WTC11 (cell line): ENCODE results near the gene CLEC20A. TPM values are rescaled to one million over a fixed set of nuclear protein-coding genes. Genes with fewer than 3 reads are reported as not detected.

Experiments
- ATAC-seq: fragments of 200-7000 bp; cut with Tn5 transposase; 2 replicates; pipeline ENCODE4 v1.10.0; 2021; ENCODE audit warnings: mild to moderate bottlenecking, moderate library complexity
- CTCF ChIA-PET: fragments of 300-600 bp; sonication (Branson Sonifier 250); formaldehyde crosslinking; loops from one replicate; lab custom pipeline; 2021; ENCODE audit warnings: antibody characterized with exemption; lab: Charles Lee
- POLR2A ChIA-PET: fragments of 350-600 bp; sonication (Branson Sonifier 250); formaldehyde crosslinking; loops from one replicate; lab custom pipeline; 2021; ENCODE audit warnings: antibody characterized with exemption; lab: Charles Lee
- DNase-seq: peaks from one replicate; pipeline ENCODE4 v3.0.0; 2021; ENCODE audit warnings: low spot score
- H3K27ac Mint-ChIP-seq: 2 replicates; pipeline ENCODE4 v1.8.0; 2021; ENCODE audit warnings: mixed read lengths
- H3K27me3 Mint-ChIP-seq: 2 replicates; pipeline ENCODE4 v1.8.0; 2021; ENCODE audit warnings: low read depth, mild to moderate bottlenecking, moderate library complexity, mixed read lengths
- H3K36me3 Mint-ChIP-seq: 2 replicates; pipeline ENCODE4 v1.8.0; 2021; ENCODE audit warnings: mixed read lengths
- H3K4me1 Mint-ChIP-seq: 2 replicates; pipeline ENCODE4 v1.8.0; 2022; ENCODE audit warnings: mixed read lengths
- H3K4me3 Mint-ChIP-seq: 2 replicates; pipeline ENCODE4 v1.8.0; 2021; ENCODE audit warnings: mild to moderate bottlenecking, moderate library complexity, mixed read lengths
- H3K9me3 Mint-ChIP-seq: 2 replicates; pipeline ENCODE4 v1.8.0; 2021; ENCODE audit warnings: mixed read lengths
- ATF3 ChIP-seq: sonication (generic); formaldehyde crosslinking; conservative IDR thresholded peaks from 2 replicates; pipeline ENCODE4 v1.8.1; 2022; ENCODE audit warnings: mild to moderate bottlenecking, missing genetic modification reagents
- CBFB ChIP-seq: sonication (generic); formaldehyde crosslinking; IDR thresholded peaks from 2 replicates; pipeline ENCODE4 v1.8.1; 2022; ENCODE audit warnings: mild to moderate bottlenecking, low read depth, missing genetic modification reagents
- FOXP1 ChIP-seq: sonication (generic); formaldehyde crosslinking; IDR thresholded peaks from 2 replicates; pipeline ENCODE4 v1.8.0; 2022; ENCODE audit warnings: missing genetic modification reagents, mild to moderate bottlenecking, moderate library complexity, borderline replicate concordance
- NFATC4 ChIP-seq: fragments of 250-450 bp; sonication (Bioruptor Pico); IDR thresholded peaks from 2 replicates; pipeline ENCODE4 v1.9.0; 2021; ENCODE audit warnings: mild to moderate bottlenecking
- TEAD4 ChIP-seq: sonication (generic); formaldehyde crosslinking; IDR thresholded peaks from 2 replicates; pipeline ENCODE4 v1.8.0; 2022; ENCODE audit warnings: mild to moderate bottlenecking, missing genetic modification reagents
- ZMAT4 ChIP-seq: fragments of 250-450 bp; sonication (Bioruptor Pico); IDR thresholded peaks from 2 replicates; pipeline ENCODE4 v1.9.0; 2021; ENCODE audit warnings: mild to moderate bottlenecking
- ZNF121 ChIP-seq: sonication (generic); formaldehyde crosslinking; IDR thresholded peaks from 2 replicates; pipeline ENCODE4 v1.8.0; 2023; ENCODE audit warnings: missing genetic modification reagents
- ZNF138 ChIP-seq: sonication (generic); formaldehyde crosslinking; conservative IDR thresholded peaks from 2 replicates; pipeline ENCODE4 v1.8.1; 2022; ENCODE audit warnings: mild to moderate bottlenecking, moderate library complexity, missing genetic modification reagents
- ZNF281 ChIP-seq: sonication (generic); formaldehyde crosslinking; IDR thresholded peaks from 2 replicates; pipeline ENCODE4 v1.8.0; 2023; ENCODE audit warnings: mild to moderate bottlenecking, missing genetic modification reagents
- ZNF532 ChIP-seq: fragments of 250-450 bp; sonication (Bioruptor Pico); IDR thresholded peaks from 2 replicates; pipeline ENCODE4 v1.9.0; 2021; ENCODE audit warnings: mild to moderate bottlenecking, borderline replicate concordance
- total RNA-seq: library from RNA; stranded (reverse); gene quantifications from 3 replicates; pipeline ENCODE4 v1.2.3, GENCODE V29; 2021
- TF ChIP-seq, protein P1 (sequence below): fragments of 250-450 bp; sonication (Bioruptor Pico); IDR thresholded peaks from 2 replicates; pipeline ENCODE4 v1.8.0; 2021; ENCODE audit warnings: mild to moderate bottlenecking
- TF ChIP-seq, protein P2 (sequence below): sonication (generic); formaldehyde crosslinking; IDR thresholded peaks from 2 replicates; pipeline ENCODE4 v1.8.0; 2023; ENCODE audit warnings: missing genetic modification reagents, mild to moderate bottlenecking, borderline replicate concordance
- TF ChIP-seq, protein P3 (sequence below): sonication (generic); formaldehyde crosslinking; IDR thresholded peaks from 2 replicates; pipeline ENCODE4 v1.8.1; 2023; ENCODE audit warnings: mild to moderate bottlenecking, missing genetic modification reagents

The CLEC20A gene
- total RNA-seq, 1 experiment from 2014 or later: not detected

DNA sequence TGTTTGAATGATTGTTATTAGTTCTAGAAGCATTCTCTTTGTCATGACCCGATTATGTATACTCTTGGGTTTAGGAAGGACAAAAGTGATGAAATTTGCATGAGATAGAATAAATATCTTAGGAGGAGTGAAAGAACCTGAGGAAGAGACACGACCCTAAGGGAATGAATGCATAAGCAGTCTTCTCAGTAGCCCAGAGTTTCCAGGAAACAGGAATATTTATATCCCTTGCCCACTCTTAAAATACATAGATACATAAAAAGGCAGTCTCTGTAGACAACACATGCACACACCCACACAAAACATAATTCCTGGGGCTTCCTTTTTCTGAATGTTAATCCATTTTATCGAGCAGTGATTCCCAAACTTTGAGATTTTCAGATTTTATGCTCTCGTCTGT, 19.4 kb downstream of the CLEC20A start:
- H3K4me3 Mint-ChIP-seq: no peak overlapping the region
- CTCF ChIA-PET: no interaction called here
- no peak for ATAC-seq

DNA sequence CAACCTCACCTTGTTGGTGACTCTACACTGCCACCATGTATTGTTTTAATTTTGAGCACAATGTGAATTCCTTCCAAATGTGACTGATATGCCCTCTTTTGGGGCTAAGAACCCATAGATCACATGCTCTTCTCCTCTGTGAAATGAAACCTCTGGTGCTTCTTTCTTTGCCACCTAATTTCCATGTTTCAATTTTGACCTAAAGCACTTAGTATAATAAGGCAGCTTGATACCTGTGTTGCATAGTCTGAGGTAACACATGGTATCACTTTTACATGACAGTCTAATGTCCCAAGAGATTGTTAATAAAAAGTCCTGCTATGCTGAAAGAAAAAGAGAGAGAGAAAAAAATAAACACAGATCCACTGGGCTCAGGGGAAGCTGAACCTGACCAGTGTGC, 24.2 kb downstream of the CLEC20A start:
- no peak for DNase-seq
- peaks cover 18% of the 10 kb centered on the region for H3K4me1 Mint-ChIP-seq
- TF ChIP-seq, protein P1, sequence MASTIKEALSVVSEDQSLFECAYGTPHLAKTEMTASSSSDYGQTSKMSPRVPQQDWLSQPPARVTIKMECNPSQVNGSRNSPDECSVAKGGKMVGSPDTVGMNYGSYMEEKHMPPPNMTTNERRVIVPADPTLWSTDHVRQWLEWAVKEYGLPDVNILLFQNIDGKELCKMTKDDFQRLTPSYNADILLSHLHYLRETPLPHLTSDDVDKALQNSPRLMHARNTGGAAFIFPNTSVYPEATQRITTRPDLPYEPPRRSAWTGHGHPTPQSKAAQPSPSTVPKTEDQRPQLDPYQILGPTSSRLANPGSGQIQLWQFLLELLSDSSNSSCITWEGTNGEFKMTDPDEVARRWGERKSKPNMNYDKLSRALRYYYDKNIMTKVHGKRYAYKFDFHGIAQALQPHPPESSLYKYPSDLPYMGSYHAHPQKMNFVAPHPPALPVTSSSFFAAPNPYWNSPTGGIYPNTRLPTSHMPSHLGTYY (CRISPR knock-in tag): no peak
- TF ChIP-seq, protein P2, sequence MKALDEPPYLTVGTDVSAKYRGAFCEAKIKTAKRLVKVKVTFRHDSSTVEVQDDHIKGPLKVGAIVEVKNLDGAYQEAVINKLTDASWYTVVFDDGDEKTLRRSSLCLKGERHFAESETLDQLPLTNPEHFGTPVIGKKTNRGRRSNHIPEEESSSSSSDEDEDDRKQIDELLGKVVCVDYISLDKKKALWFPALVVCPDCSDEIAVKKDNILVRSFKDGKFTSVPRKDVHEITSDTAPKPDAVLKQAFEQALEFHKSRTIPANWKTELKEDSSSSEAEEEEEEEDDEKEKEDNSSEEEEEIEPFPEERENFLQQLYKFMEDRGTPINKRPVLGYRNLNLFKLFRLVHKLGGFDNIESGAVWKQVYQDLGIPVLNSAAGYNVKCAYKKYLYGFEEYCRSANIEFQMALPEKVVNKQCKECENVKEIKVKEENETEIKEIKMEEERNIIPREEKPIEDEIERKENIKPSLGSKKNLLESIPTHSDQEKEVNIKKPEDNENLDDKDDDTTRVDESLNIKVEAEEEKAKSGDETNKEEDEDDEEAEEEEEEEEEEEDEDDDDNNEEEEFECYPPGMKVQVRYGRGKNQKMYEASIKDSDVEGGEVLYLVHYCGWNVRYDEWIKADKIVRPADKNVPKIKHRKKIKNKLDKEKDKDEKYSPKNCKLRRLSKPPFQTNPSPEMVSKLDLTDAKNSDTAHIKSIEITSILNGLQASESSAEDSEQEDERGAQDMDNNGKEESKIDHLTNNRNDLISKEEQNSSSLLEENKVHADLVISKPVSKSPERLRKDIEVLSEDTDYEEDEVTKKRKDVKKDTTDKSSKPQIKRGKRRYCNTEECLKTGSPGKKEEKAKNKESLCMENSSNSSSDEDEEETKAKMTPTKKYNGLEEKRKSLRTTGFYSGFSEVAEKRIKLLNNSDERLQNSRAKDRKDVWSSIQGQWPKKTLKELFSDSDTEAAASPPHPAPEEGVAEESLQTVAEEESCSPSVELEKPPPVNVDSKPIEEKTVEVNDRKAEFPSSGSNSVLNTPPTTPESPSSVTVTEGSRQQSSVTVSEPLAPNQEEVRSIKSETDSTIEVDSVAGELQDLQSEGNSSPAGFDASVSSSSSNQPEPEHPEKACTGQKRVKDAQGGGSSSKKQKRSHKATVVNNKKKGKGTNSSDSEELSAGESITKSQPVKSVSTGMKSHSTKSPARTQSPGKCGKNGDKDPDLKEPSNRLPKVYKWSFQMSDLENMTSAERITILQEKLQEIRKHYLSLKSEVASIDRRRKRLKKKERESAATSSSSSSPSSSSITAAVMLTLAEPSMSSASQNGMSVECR (CRISPR knock-in tag): no peak
- TF ChIP-seq, all 79 proteins: peak for 0
- Mint-ChIP-seq H3K27me3 (no peaks in the 10 kb centered on the region), H3K4me3 (no peak overlapping the region), H3K36me3 (peaks cover 21% of the 10 kb centered on the region), H3K9me3 (no peaks in the 10 kb centered on the region), H3K27ac (no peak overlapping the region; the same call in 1 of the 2 replicates)
- POLR2A ChIA-PET: interaction anchor here (0.6 to 0.7 kb wide), 2 partner anchors 24 to 1816 kb away, joined by 3 read pairs; no protein-coding TSS in a partner anchor
- CTCF ChIA-PET: interaction anchor here (2.1 to 5.3 kb wide), 2 partner anchors 29 to 173 kb away, joined by 6 to 38 read pairs; no protein-coding TSS in a partner anchor
- ATAC-seq: no peak

More for the DNA sequence above, 19.4 kb downstream of the CLEC20A start:
- Mint-ChIP-seq H3K27me3 (no peaks in the 10 kb centered on the region), H3K4me1 (peaks cover 16% of the 10 kb centered on the region), H3K27ac (peak overlapping the region; percentile 34; the same call in 1 of the 2 replicates), H3K36me3 (peaks cover 21% of the 10 kb centered on the region), H3K9me3 (no peaks in the 10 kb centered on the region)
- DNase-seq: no peak
- POLR2A ChIA-PET: no interaction called here
- TF ChIP-seq FOXP1 (CRISPR knock-in tag): no peak
- no peak for TF ChIP-seq CBFB (CRISPR knock-in tag)

DNA sequence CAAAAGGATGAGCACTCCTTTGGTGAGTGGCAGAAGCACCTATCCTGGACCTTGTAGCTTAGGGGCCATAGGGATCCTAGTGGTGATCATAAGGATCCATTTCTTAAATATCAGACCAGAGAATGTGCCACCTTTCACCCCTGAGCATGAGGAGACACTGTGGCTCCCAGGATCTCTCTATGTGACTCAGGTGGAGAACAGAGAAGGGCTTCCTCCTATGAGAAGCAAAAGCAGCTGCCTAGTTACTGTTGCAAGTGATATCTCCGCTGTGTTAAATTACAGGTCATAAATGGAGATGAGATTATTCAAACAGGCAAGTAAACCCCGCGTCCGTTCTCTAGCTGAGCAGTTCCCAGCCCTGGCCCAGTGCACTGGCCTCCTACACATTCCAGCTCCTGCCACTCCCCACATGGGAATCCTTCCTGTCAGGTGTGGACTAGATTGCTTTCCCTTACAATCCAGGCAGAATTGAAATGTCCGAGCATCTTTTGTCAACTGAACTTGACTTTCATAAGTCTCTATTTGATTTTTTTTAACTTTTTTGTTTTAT, 26.3 kb downstream of the CLEC20A start:
- peak; percentile 46; the same call in 1 of the 2 replicates for ATAC-seq
- TF ChIP-seq ZNF532 (CRISPR knock-in tag) (no peak), NFATC4 (no peak), ZNF121 (CRISPR knock-in tag) (no peak), ZMAT4 (CRISPR knock-in tag) (no peak), ZNF281 (no peak), FOXP1 (CRISPR knock-in tag) (no peak), ZNF138 (no peak), TEAD4 (CRISPR knock-in tag) (no peak), ATF3 (CRISPR knock-in tag) (no peak)
- TF ChIP-seq, protein P3, sequence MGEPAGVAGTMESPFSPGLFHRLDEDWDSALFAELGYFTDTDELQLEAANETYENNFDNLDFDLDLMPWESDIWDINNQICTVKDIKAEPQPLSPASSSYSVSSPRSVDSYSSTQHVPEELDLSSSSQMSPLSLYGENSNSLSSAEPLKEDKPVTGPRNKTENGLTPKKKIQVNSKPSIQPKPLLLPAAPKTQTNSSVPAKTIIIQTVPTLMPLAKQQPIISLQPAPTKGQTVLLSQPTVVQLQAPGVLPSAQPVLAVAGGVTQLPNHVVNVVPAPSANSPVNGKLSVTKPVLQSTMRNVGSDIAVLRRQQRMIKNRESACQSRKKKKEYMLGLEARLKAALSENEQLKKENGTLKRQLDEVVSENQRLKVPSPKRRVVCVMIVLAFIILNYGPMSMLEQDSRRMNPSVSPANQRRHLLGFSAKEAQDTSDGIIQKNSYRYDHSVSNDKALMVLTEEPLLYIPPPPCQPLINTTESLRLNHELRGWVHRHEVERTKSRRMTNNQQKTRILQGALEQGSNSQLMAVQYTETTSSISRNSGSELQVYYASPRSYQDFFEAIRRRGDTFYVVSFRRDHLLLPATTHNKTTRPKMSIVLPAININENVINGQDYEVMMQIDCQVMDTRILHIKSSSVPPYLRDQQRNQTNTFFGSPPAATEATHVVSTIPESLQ (CRISPR knock-in tag): no peak

More for the DNA sequence above, 26.3 kb downstream of the CLEC20A start:
- Mint-ChIP-seq H3K4me1 (peaks cover 2% of the 10 kb centered on the region; the same call in 1 of the 2 replicates), H3K27me3 (no peaks in the 10 kb centered on the region), H3K4me3 (no peak overlapping the region), H3K9me3 (no peaks in the 10 kb centered on the region), H3K36me3 (peaks cover 38% of the 10 kb centered on the region), H3K27ac (no peak overlapping the region)
- DNase-seq: no peak
- ChIA-PET CTCF (interaction anchor here (3.7 kb wide), 1 partner anchor 31 kb away, joined by 23 read pairs; no protein-coding TSS in a partner anchor), POLR2A (no interaction called here)
